Chondrocyte (in vitro differentiated cells): ENCODE data around the gene BUB3. TPM values are rescaled to one million over a fixed set of nuclear protein-coding genes. Genes with fewer than 3 reads are reported as not detected.

ENCODE experiments used
- DNase-seq: peaks from one replicate; pipeline ENCODE4 v3.0.0; 2021; ENCODE audit warnings: mixed read lengths, low spot score
- H3K27ac Mint-ChIP-seq: one replicate; pipeline ENCODE4 v1.8.0; 2021; ENCODE audit warnings: mild to moderate bottlenecking, moderate library complexity, mixed read lengths; ENCODE audit not compliant: unreplicated experiment
- H3K27me3 Mint-ChIP-seq: 2 replicates; pipeline ENCODE4 v1.8.0; 2021; ENCODE audit warnings: low read depth, mixed read lengths
- H3K36me3 Mint-ChIP-seq: 2 replicates; pipeline ENCODE4 v1.8.0; 2021; ENCODE audit warnings: low read depth, mixed read lengths
- H3K4me1 Mint-ChIP-seq: 2 replicates; pipeline ENCODE4 v1.8.0; 2021; ENCODE audit warnings: low read depth, mild to moderate bottlenecking, mixed read lengths
- H3K4me3 Mint-ChIP-seq: one replicate; pipeline ENCODE4 v1.8.0; 2021; ENCODE audit warnings: mild to moderate bottlenecking, moderate library complexity, mixed read lengths; ENCODE audit not compliant: unreplicated experiment
- H3K9me3 Mint-ChIP-seq: 2 replicates; pipeline ENCODE4 v1.8.0; 2021; ENCODE audit warnings: low read depth, mixed read lengths
- total RNA-seq: library from RNA; stranded (reverse); gene quantifications from 3 replicates; pipeline ENCODE4 v1.2.1, GENCODE V29; 2021
- TF ChIP-seq, protein P1 (sequence below): fragments of 200-600 bp; sonication (generic); IDR thresholded peaks from 2 replicates; pipeline ENCODE4 v1.5.0; 2021; ENCODE audit warnings: antibody characterized with exemption, mild to moderate bottlenecking, moderate library complexity

Gene BUB3
- total RNA-seq, 1 donor from 2014 or later: 74.1 TPM

DNA sequence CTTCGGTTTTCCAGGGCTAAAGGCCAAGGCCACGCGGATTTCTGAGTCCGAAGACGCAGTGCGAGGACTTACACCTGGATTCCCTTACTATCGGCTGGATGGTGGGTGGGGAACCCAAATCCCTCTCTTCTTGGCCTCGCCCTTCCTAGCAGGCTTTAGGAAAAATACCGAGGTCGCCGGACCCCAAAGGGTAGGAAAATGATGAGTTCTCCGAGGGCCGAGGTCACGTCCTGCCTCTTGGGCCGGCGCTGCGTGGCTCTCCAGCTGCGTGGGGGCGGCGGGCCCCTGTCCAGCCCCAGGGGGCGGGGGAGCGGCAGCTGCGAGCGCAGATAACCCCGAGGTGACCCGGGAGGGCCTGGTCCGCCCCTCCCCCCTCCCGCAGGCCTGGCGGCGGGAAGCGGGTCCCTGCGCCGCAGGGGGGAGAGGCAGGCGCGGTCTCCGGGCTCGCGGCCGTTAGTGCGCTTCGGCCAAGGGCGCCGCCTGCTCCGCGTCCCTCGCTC, 19.2 kb upstream of the BUB3 start:
- peaks cover 3% of the 10 kb centered on the region for H3K36me3 Mint-ChIP-seq
- peaks cover 37% of the 10 kb centered on the region for H3K4me1 Mint-ChIP-seq
- H3K27me3 Mint-ChIP-seq: peaks cover 76% of the 10 kb centered on the region
- H3K4me3 Mint-ChIP-seq: no peak overlapping the region
- H3K9me3 Mint-ChIP-seq: no peaks in the 10 kb centered on the region
- DNase-seq: no peak
- TF ChIP-seq, protein P1, sequence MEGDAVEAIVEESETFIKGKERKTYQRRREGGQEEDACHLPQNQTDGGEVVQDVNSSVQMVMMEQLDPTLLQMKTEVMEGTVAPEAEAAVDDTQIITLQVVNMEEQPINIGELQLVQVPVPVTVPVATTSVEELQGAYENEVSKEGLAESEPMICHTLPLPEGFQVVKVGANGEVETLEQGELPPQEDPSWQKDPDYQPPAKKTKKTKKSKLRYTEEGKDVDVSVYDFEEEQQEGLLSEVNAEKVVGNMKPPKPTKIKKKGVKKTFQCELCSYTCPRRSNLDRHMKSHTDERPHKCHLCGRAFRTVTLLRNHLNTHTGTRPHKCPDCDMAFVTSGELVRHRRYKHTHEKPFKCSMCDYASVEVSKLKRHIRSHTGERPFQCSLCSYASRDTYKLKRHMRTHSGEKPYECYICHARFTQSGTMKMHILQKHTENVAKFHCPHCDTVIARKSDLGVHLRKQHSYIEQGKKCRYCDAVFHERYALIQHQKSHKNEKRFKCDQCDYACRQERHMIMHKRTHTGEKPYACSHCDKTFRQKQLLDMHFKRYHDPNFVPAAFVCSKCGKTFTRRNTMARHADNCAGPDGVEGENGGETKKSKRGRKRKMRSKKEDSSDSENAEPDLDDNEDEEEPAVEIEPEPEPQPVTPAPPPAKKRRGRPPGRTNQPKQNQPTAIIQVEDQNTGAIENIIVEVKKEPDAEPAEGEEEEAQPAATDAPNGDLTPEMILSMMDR: no peak
- H3K27ac Mint-ChIP-seq: no peak overlapping the region

DNA sequence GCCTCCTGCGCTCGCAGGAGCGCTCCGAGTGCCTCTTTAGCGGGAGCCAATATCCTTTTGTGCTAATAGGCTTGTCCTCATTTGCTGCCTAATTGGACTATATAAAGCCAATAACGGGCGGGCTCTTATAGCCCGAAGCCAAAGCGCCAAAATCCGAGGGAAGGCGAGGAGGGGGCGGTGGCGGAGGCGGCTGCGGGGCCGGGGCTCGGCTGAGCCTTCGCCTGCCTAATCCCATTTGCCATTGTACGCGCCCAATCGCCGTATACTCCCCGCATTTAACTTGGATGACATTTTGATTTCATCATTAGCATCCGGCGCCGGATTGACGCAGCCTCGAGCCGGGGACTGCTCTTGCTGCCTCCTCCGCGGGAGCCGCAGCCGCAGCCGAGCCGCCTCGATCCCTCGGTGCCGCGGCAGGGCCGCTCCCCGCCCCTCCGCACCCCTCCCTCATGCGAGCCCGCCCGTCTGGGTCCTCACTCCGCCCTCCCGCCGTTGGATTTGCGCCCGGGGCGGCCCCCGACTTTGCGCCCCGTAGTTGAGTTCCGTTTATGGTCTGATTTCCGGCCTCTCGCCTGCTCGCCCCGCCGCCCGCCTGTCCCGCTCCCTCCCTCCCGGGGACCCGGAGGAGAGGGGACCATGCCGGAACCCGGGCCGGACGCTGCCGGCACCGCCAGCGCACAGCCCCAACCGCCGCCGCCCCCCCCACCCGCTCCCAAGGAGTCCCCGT, 18.6 kb upstream of the BUB3 start, which contains the start of gene HMX3:
HMX3 (plus strand) TSS at position 556 of the 727 bp plus-strand sequence; CDS start at position 637, 81 bp downstream.
- peak within 1 kb of the TSS; percentile 64 for H3K4me3 Mint-ChIP-seq
- no peak for DNase-seq

DNA sequence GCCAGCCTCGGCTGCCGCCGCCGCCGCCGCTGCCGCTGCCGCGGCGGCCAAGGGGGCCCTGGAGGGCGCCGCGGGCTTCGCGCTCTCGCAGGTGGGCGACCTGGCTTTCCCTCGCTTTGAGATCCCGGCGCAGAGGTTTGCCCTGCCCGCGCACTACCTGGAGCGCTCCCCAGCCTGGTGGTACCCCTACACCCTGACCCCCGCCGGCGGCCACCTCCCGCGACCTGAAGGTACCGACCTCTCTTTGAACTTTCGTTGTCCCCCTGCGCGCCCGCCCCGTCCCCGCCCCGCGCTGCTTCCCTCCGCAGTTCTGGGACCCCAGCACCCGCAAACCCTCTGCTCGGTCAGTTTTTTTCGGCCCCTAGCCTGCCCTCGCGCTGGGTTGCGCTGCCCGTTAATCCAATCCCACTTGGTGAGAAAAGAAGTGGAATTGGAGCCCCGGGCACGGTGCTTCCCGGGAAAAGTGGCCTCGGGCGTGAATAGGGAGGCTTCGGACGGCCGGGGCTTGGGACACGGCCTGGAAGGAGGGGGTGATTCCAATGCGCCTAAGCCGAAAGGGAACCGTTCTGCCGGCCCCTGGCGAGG, 17.9 kb upstream of the BUB3 start:
- Mint-ChIP-seq H3K4me3 (peak overlapping the region; percentile 54), H3K36me3 (peaks cover 3% of the 10 kb centered on the region), H3K4me1 (peaks cover 37% of the 10 kb centered on the region), H3K27ac (no peak overlapping the region), H3K27me3 (peaks cover 78% of the 10 kb centered on the region), H3K9me3 (no peaks in the 10 kb centered on the region)
- DNase-seq: peak; percentile 89
- TF ChIP-seq, protein P1: no peak

More for the DNA sequence above, 18.6 kb upstream of the BUB3 start, which contains the start of gene HMX3:
- Mint-ChIP-seq H3K36me3 (peaks cover 3% of the 10 kb centered on the region), H3K27ac (no peak within 1 kb of the TSS), H3K9me3 (no peaks in the 10 kb centered on the region), H3K4me1 (peaks cover 37% of the 10 kb centered on the region), H3K27me3 (peaks cover 76% of the 10 kb centered on the region)
- TF ChIP-seq, protein P1: no peak

DNA sequence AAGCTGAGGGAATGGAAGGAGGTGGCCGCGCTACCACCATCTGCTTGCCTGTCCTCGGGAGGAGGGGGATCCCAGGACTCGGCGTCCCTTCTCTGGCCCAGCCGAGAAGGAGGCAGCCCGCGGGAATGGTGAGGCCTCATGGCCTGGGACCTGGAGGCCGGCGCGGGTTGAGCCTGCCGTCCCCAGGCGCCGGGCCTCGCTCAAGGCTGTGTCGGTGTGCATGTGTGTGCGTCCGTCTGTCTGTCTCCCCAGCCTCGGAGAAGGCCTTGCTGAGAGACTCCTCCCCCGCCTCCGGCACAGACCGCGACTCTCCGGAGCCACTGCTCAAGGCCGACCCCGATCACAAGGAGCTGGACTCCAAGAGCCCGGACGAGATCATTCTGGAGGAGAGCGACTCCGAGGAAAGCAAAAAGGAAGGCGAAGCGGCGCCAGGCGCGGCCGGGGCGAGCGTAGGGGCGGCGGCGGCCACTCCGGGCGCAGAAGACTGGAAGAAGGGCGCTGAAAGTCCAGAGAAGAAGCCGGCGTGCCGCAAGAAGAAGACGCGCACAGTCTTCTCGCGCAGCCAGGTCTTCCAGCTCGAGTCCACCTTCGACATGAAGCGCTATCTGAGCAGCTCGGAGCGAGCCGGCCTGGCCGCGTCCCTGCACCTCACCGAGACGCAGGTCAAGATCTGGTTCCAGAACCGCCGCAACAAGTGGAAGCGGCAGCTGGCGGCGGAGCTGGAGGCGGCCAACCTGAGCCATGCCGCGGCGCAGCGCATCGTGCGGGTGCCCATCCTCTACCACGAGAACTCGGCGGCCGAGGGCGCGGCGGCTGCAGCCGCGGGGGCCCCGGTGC, 17.2 kb upstream of the BUB3 start:
- Mint-ChIP-seq H3K4me3 (peak overlapping the region; percentile 64), H3K4me1 (peaks cover 37% of the 10 kb centered on the region), H3K9me3 (no peaks in the 10 kb centered on the region), H3K27ac (no peak overlapping the region), H3K36me3 (peaks cover 6% of the 10 kb centered on the region), H3K27me3 (peaks cover 79% of the 10 kb centered on the region)
- TF ChIP-seq, protein P1: no peak
- DNase-seq: no peak

DNA sequence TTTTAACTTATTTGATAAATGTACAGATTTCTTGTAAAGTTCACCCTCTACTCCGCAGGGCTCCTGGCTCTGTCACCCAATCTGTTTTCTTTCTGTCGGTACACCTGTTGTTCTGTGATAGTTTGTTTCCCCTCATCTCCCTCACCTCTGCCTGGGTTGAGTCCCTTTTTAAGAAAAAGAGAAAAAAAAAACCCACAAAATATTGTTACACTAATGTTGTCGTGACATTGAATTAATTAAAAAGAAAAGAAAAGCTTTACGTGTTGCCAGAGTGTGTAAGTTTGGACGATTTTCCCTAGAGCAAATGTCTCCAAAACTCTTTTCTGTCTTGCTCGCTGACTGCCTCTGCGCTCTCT, 15.1 kb upstream of the BUB3 start:
- Mint-ChIP-seq H3K4me3 (no peak overlapping the region), H3K27ac (no peak overlapping the region), H3K4me1 (peaks cover 23% of the 10 kb centered on the region), H3K27me3 (peaks cover 78% of the 10 kb centered on the region), H3K36me3 (peaks cover 7% of the 10 kb centered on the region), H3K9me3 (no peaks in the 10 kb centered on the region)
- DNase-seq: no peak
- TF ChIP-seq, protein P1: no peak
